Endodermal cell (in vitro differentiated cells): Measurements from ENCODE around the gene ARNT2. TPM values are rescaled to one million over a fixed set of nuclear protein-coding genes. Genes with fewer than 3 reads are reported as not detected.

Experiments
- DNase-seq: peaks from one replicate; pipeline ENCODE4 v3.0.0-alpha.2; 2017
- H3K27ac ChIP-seq: 2 replicates; pipeline ENCODE4 v1.5.1; 2013; ENCODE audit warnings: mild to moderate bottlenecking, low read depth, low read length, moderate library complexity
- H3K27me3 ChIP-seq: 2 replicates; pipeline ENCODE4 v1.6.1; 2013; ENCODE audit warnings: mild to moderate bottlenecking, low read length, moderate library complexity; ENCODE audit not compliant: insufficient read depth, control insufficient read depth, poor library complexity, severe bottlenecking
- H3K36me3 ChIP-seq: 2 replicates; pipeline ENCODE4 v1.7.0; 2013; ENCODE audit warnings: mild to moderate bottlenecking, low read length, moderate library complexity; ENCODE audit not compliant: control insufficient read depth, insufficient read depth
- H3K4me1 ChIP-seq: one replicate; pipeline ENCODE4 v1.7.0; 2013; ENCODE audit warnings: low read length; ENCODE audit not compliant: control insufficient read depth, insufficient read depth
- H3K4me3 ChIP-seq: 2 replicates; pipeline ENCODE4 v1.5.1; 2013; ENCODE audit warnings: mild to moderate bottlenecking, low read length, moderate library complexity
- H3K9ac ChIP-seq: 2 replicates; pipeline ENCODE4 v1.6.1; 2013; ENCODE audit warnings: mild to moderate bottlenecking, low read length, moderate library complexity; ENCODE audit not compliant: poor library complexity, severe bottlenecking; ENCODE audit errors: extremely low read depth
- H3K9me3 ChIP-seq: 2 replicates; pipeline ENCODE4 v1.6.1; 2013; ENCODE audit warnings: mild to moderate bottlenecking, low read length, moderate library complexity; ENCODE audit not compliant: control insufficient read depth
- H3K27ac Mint-ChIP-seq: 2 replicates; pipeline ENCODE4 v1.8.0; 2020; ENCODE audit warnings: mixed read lengths
- H3K27me3 Mint-ChIP-seq: 2 replicates; pipeline ENCODE4 v1.8.0; 2021; ENCODE audit warnings: mild to moderate bottlenecking, mixed read lengths; ENCODE audit not compliant: insufficient read depth
- H3K36me3 Mint-ChIP-seq: 2 replicates; pipeline ENCODE4 v1.8.0; 2020; ENCODE audit warnings: low read depth, mixed read lengths
- H3K4me1 Mint-ChIP-seq: 2 replicates; pipeline ENCODE4 v1.8.0; 2020; ENCODE audit warnings: mixed read lengths
- H3K4me3 Mint-ChIP-seq: 2 replicates; pipeline ENCODE4 v1.8.0; 2020; ENCODE audit warnings: mild to moderate bottlenecking, moderate library complexity, mixed read lengths
- H3K9me3 Mint-ChIP-seq: 2 replicates; pipeline ENCODE4 v1.8.0; 2020; ENCODE audit warnings: mild to moderate bottlenecking, mixed read lengths
- CTCF ChIP-seq: fragments of 200-600 bp; sonication (generic); conservative IDR thresholded peaks from 2 replicates; pipeline ENCODE4 v1.5.0; 2021; ENCODE audit warnings: antibody characterized with exemption, mild to moderate bottlenecking
- WGBS, 2 experiments: methylation state at CpG; one replicate each; pipeline versions ENCODE4 v1.1.5 to v1.1.7; 2013; ENCODE audit warnings: missing lambda C conversion rate in 2 of 2, mixed read lengths in 1 of 2; ENCODE audit not compliant: insufficient coverage in 1 of 2, insufficient read length in 1 of 2; 5-methylcytosine and 5-hydroxymethylcytosine counted together
- total RNA-seq, 2 donors: library from RNA; stranded (reverse); fragmentation: NEBNext Ultra II Directional in 1 of 2; extraction: Animal tissue kit (Norgen Biotek cat#: 25700) in 1 of 2; gene quantifications; 2 replicates in 1 of 2; 3 replicates in 1 of 2; pipeline ENCODE4 v1.2.1, GENCODE V29; 2021

The ARNT2 gene
- total RNA-seq, 2 donors from 2014 or later, result 8.0 to 15.9 TPM

GRCh38 chr15:80496096-80496495 is 91.9 kb downstream of the ARNT2 start:
- Mint-ChIP-seq H3K27ac (no peak overlapping the region), H3K27me3 (no peaks in the 10 kb centered on the region)

GRCh38 chr15:80497221-80497620 is 93.0 kb downstream of the ARNT2 start:
- H3K27me3 ChIP-seq, result no peaks in the 10 kb centered on the region
- DNase-seq, result no peak
- H3K27ac ChIP-seq, result no peak overlapping the region
- Mint-ChIP-seq H3K4me3 (no peak overlapping the region), H3K4me1 (peaks cover 35% of the 10 kb centered on the region), H3K9me3 (no peaks in the 10 kb centered on the region), H3K27ac (no peak overlapping the region), H3K27me3 (no peaks in the 10 kb centered on the region), H3K36me3 (no peaks in the 10 kb centered on the region)
- H3K9ac ChIP-seq, result no peak overlapping the region
- TF ChIP-seq CTCF, result no peak
- H3K4me1 ChIP-seq, result peaks cover 6% of the 10 kb centered on the region
- H3K9me3 ChIP-seq, result no peaks in the 10 kb centered on the region
- no peaks in the 10 kb centered on the region for H3K36me3 ChIP-seq
- 96% methylated on average over 1 of the region's 1 CpG; no CpG with 5 or more reads in 1 of the 2 experiments for WGBS, 2 experiments
- H3K4me3 ChIP-seq, result no peak overlapping the region

More at GRCh38 chr15:80496096-80496495, 91.9 kb downstream of the ARNT2 start:
- Histone ChIP-seq H3K27ac (no peak overlapping the region), H3K9ac (no peak overlapping the region), H3K27me3 (no peaks in the 10 kb centered on the region), H3K4me3 (no peak overlapping the region), H3K9me3 (no peaks in the 10 kb centered on the region), H3K36me3 (no peaks in the 10 kb centered on the region), H3K4me1 (peaks cover 6% of the 10 kb centered on the region)
- 98 to 100% methylated on average over 2 of the region's 2 CpGs for WGBS, 2 experiments
- TF ChIP-seq CTCF, result no peak
- Mint-ChIP-seq H3K4me3 (no peak overlapping the region), H3K9me3 (no peaks in the 10 kb centered on the region), H3K4me1 (peaks cover 35% of the 10 kb centered on the region), H3K36me3 (no peaks in the 10 kb centered on the region)
- DNase-seq, result no peak

GRCh38 chr15:80498652-80499051 is 94.5 kb downstream of the ARNT2 start:
- Histone ChIP-seq H3K27ac (peak overlapping the region; percentile 36), H3K36me3 (no peaks in the 10 kb centered on the region), H3K27me3 (no peaks in the 10 kb centered on the region), H3K9ac (no peak overlapping the region), H3K4me1 (peaks cover 12% of the 10 kb centered on the region), H3K9me3 (no peaks in the 10 kb centered on the region), H3K4me3 (no peak overlapping the region)
- Mint-ChIP-seq H3K4me1 (peaks cover 38% of the 10 kb centered on the region), H3K4me3 (no peak overlapping the region), H3K9me3 (no peaks in the 10 kb centered on the region), H3K27ac (no peak overlapping the region), H3K36me3 (no peaks in the 10 kb centered on the region), H3K27me3 (no peaks in the 10 kb centered on the region)
- TF ChIP-seq CTCF, result no peak
- DNase-seq, result no peak
- 84 to 100% methylated on average over 2 to 4 of the region's 4 CpGs for WGBS, 2 experiments
